ENCODE measurements around the gene ZNF253.

GRCh38 chr19:19900139-19900728, 34.6 kb downstream of the ZNF253 start:
- TF ChIP-seq CTCF (conservative IDR thresholded peaks at IDR 0.05) (no peak), ZFX (IDR thresholded peaks at IDR 0.05) (no peak)

Measured in C4-2B (cell line).